Liver (tissue), 3 donors: ENCODE data around the gene STN1.

Source experiments
- CTCF ChIP-seq: fragments of 150-350 bp; IDR thresholded peaks from 2 replicates; pipeline ENCODE4 v1.5.1; 2017; ENCODE audit warnings: improper control_type of control experiment, low read depth, low read length; ENCODE audit not compliant: missing input control
- JUND ChIP-seq, 2 donors: IDR thresholded peaks; 2 replicates each; pipeline ENCODE4 v1.6.1; 2016; ENCODE audit warnings: antibody characterized with exemption in 2 of 2
- MAX ChIP-seq: IDR thresholded peaks from 2 replicates; pipeline ENCODE4 v1.6.1; 2016; ENCODE audit warnings: antibody characterized with exemption
- RAD21 ChIP-seq, 2 donors: IDR thresholded peaks; 2 replicates each; pipeline ENCODE4 v1.6.1; 2016; ENCODE audit warnings: antibody characterized with exemption in 2 of 2, mild to moderate bottlenecking in 2 of 2
- REST ChIP-seq: IDR thresholded peaks from 2 replicates; pipeline ENCODE4 v1.6.1; 2016; ENCODE audit warnings: antibody characterized with exemption, mild to moderate bottlenecking
- donor health status: healthy.
- donor health status: healthy.

GRCh38 chr10:103836273-103836672, 81.7 kb downstream of the STN1 start:
- TF ChIP-seq REST = no peak
- TF ChIP-seq RAD21 (IDR thresholded peaks at IDR 0.05) = no peak
- no peak for TF ChIP-seq CTCF
- TF ChIP-seq MAX = no peak
- no peak for TF ChIP-seq JUND (IDR thresholded peaks at IDR 0.05)
